Thyroid gland (tissue), 4 donors: Measurements from ENCODE around the gene STX2. TPM values are rescaled to one million over a fixed set of nuclear protein-coding genes. Genes with fewer than 3 reads are reported as not detected.

Experiments used
- DNase-seq, 2 donors: peaks; one replicate each; pipeline ENCODE4 v3.0.0-alpha.2; 2019
- H3K27ac ChIP-seq, 3 donors: fragments of 200-600 bp; sonication (generic); 1 replicate in 2 of 3; 2 replicates in 1 of 3; pipeline ENCODE4 v1.5.1; 2016 to 2019; ENCODE audit warnings: mild to moderate bottlenecking in 1 of 3, moderate library complexity in 1 of 3
- H3K27me3 ChIP-seq: fragments of 200-600 bp; sonication (generic); one replicate; pipeline ENCODE4 v1.5.1; 2019
- H3K36me3 ChIP-seq, 2 donors: fragments of 200-600 bp; sonication (generic); one replicate each; pipeline ENCODE4 v1.5.1; 2016 to 2019
- H3K4me1 ChIP-seq, 2 donors: fragments of 200-600 bp; sonication (generic); one replicate each; pipeline ENCODE4 v1.5.1; 2017 to 2019
- H3K4me3 ChIP-seq, 3 donors: fragments of 200-600 bp; sonication (generic); replicated peaks in 1 of 3; 1 replicate in 2 of 3; 2 replicates in 1 of 3; pipeline ENCODE4 v1.5.1; 2016; ENCODE audit warnings: mild to moderate bottlenecking in 1 of 3
- H3K9me3 ChIP-seq: fragments of 200-600 bp; sonication (generic); one replicate; pipeline ENCODE4 v1.5.1; 2017
- POLR2A ChIP-seq, 2 donors: fragments of 450-650 bp; IDR thresholded peaks; one replicate each; pipeline ENCODE4 v1.6.1; 2017; ENCODE audit warnings: antibody characterized with exemption in 2 of 2, mild to moderate bottlenecking in 2 of 2, moderate library complexity in 1 of 2
- WGBS, 2 donors: methylation state at CpG; one replicate each; pipeline ENCODE4 v1.1.5; 2017; 5-methylcytosine and 5-hydroxymethylcytosine counted together
- intact Hi-C: fragments of 100-400 bp; cut with DNase I; formaldehyde crosslinking; loops from one replicate; pipeline ENCODE4 v1.15.1; 2023
- total RNA-seq, 4 donors: library from RNA; depleted of rRNA; stranded (reverse); fragments of >200 nt; gene quantifications; one replicate each; pipeline ENCODE4 v1.2.3, GENCODE V29; 2016
- TF ChIP-seq, protein P1 (sequence below), 6 experiments: fragments of 200-600 bp in 3 of 6; fragments of 450-650 bp in 3 of 6; sonication (generic) in 3 of 6; IDR thresholded peaks; one replicate each; pipeline ENCODE4 v1.5.1; 2016 to 2019; ENCODE audit warnings: antibody characterized with exemption in 6 of 6, mild to moderate bottlenecking in 2 of 6, inconsistent platforms in 1 of 6, moderate library complexity in 1 of 6

The STX2 gene
- total RNA-seq, 4 donors from 2014 or later = 18.0 to 43.0 (median 26.1) TPM

- H3K4me3 ChIP-seq = no peak overlapping the region
- intact Hi-C loops = no loop called here
- no peaks in the 10 kb centered on the region for H3K4me1 ChIP-seq
- no peak for TF ChIP-seq POLR2A (IDR thresholded peaks at IDR 0.05)
- TF ChIP-seq, protein P1, sequence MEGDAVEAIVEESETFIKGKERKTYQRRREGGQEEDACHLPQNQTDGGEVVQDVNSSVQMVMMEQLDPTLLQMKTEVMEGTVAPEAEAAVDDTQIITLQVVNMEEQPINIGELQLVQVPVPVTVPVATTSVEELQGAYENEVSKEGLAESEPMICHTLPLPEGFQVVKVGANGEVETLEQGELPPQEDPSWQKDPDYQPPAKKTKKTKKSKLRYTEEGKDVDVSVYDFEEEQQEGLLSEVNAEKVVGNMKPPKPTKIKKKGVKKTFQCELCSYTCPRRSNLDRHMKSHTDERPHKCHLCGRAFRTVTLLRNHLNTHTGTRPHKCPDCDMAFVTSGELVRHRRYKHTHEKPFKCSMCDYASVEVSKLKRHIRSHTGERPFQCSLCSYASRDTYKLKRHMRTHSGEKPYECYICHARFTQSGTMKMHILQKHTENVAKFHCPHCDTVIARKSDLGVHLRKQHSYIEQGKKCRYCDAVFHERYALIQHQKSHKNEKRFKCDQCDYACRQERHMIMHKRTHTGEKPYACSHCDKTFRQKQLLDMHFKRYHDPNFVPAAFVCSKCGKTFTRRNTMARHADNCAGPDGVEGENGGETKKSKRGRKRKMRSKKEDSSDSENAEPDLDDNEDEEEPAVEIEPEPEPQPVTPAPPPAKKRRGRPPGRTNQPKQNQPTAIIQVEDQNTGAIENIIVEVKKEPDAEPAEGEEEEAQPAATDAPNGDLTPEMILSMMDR (IDR thresholded peaks at IDR 0.05) = no peak
- no peaks in the 10 kb centered on the region for H3K9me3 ChIP-seq
- no peak for DNase-seq
- no peaks in the 10 kb centered on the region for H3K27me3 ChIP-seq
- H3K36me3 ChIP-seq = peaks cover 42 to 59% of the 10 kb centered on the region in 2 donors
- WGBS, 2 donors = 93 to 96% methylated on average over 4 of the region's 4 CpGs
- no peak overlapping the region for H3K27ac ChIP-seq
Measured at GRCh38 chr12:130799051-130799450, 40.0 kb downstream of the STX2 start.

- H3K36me3 ChIP-seq = peaks cover 47 to 63% of the 10 kb centered on the region in 2 donors
- DNase-seq = no peak
- H3K4me1 ChIP-seq = no peaks in the 10 kb centered on the region
- WGBS, 2 donors = 82 to 86% methylated on average over 19 of the region's 19 CpGs
- TF ChIP-seq, protein P1 (IDR thresholded peaks at IDR 0.05) = no peak
- TF ChIP-seq POLR2A (IDR thresholded peaks at IDR 0.05) = no peak
- H3K9me3 ChIP-seq = no peaks in the 10 kb centered on the region
- H3K4me3 ChIP-seq = no peak overlapping the region
- intact Hi-C loops = no loop called here
- H3K27me3 ChIP-seq = no peaks in the 10 kb centered on the region
- H3K27ac ChIP-seq = no peak overlapping the region
Measured at GRCh38 chr12:130796985-130797686, 41.9 kb downstream of the STX2 start.

GRCh38 chr12:130795906-130796305 lies 43.1 kb downstream of the STX2 start:
- no peaks in the 10 kb centered on the region for H3K9me3 ChIP-seq
- no peak for DNase-seq
- H3K4me1 ChIP-seq = no peaks in the 10 kb centered on the region
- H3K4me3 ChIP-seq = no peak overlapping the region
- intact Hi-C loops = no loop called here
- WGBS, 2 donors = 71 to 78% methylated on average over 5 to 6 of the region's 6 CpGs
- H3K36me3 ChIP-seq = peaks cover 46 to 59% of the 10 kb centered on the region in 2 donors
- TF ChIP-seq, protein P1 (IDR thresholded peaks at IDR 0.05) = no peak
- no peak for TF ChIP-seq POLR2A (IDR thresholded peaks at IDR 0.05)
- H3K27me3 ChIP-seq = no peaks in the 10 kb centered on the region
- no peak overlapping the region for H3K27ac ChIP-seq

DNA sequence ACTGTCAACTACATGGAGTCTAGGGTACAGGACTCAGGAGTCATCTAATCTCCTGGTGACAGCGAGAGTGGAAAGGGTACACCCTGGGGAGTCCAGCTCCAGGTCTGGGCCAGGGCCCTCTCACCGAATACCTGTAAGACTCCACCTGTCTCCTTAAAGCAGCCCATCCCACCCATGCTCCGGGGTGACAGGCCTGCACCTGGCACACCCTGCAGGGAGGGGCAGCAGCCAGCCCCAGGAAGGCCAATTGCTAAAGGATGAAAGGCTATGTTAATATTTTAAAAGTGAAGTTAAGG lies 45.5 kb downstream of the STX2 start:
- Histone ChIP-seq H3K36me3 (peaks cover 25 to 43% of the 10 kb centered on the region in 2 donors), H3K27ac (no peak overlapping the region), H3K4me3 (no peak overlapping the region), H3K9me3 (no peaks in the 10 kb centered on the region), H3K27me3 (no peaks in the 10 kb centered on the region), H3K4me1 (no peaks in the 10 kb centered on the region)
- intact Hi-C loops = no loop called here
- 83 to 92% methylated on average over 3 of the region's 3 CpGs for WGBS, 2 donors
- TF ChIP-seq, protein P1 (IDR thresholded peaks at IDR 0.05) = no peak
- TF ChIP-seq POLR2A (IDR thresholded peaks at IDR 0.05) = no peak
- DNase-seq = no peak

DNA sequence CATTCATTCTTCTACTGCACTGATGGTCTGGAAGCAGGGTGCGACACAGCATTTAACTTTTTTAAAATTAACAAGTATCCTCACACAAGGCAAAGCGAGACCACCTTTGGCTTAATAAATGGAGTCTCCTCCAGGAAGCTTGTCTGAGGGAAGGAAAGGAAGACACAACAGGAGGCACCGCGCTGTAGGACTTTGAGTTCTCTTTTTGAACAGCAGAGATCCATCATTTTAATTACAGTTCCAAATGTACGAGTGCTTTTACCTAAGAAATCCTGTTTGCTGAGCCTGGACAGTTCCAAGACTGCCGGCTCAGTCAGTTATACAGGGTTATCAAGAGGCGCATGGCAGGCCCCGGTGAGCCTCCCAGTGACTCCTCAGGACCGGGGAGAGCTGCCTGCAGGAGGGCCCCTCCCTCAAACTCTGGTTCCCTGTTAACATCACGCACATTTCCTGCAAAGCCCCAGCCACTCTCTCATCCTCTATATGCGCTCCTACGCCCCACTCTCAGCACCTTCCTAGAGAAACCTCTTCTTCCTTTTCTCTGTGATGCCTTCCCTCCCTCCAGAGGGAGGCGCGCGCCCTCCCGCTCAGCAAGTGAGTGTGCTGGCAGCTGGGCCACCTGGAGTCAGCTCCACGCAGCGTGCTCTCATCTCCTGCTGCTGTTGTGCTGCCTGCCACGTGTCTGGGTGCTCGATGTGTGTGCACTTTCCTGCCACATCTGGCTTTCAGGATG lies 46.1 kb downstream of the STX2 start:
- Histone ChIP-seq H3K9me3 (no peaks in the 10 kb centered on the region), H3K36me3 (peaks cover 25 to 42% of the 10 kb centered on the region in 2 donors), H3K27me3 (no peaks in the 10 kb centered on the region), H3K27ac (no peak overlapping the region), H3K4me3 (no peak overlapping the region), H3K4me1 (no peaks in the 10 kb centered on the region)
- WGBS, 2 donors = 81 to 82% methylated on average over 20 of the region's 20 CpGs
- intact Hi-C loops = no loop called here
- TF ChIP-seq, protein P1 (IDR thresholded peaks at IDR 0.05) = no peak
- no peak for TF ChIP-seq POLR2A (IDR thresholded peaks at IDR 0.05)
- DNase-seq = no peak
